Kidney epithelial cell (primary cell): Measurements from ENCODE around the gene SENP8. TPM values are rescaled to one million over a fixed set of nuclear protein-coding genes. Genes with fewer than 3 reads are reported as not detected.
A peak's percentile ranks its signal among the peaks of the same experiment; 100 is the strongest.

ENCODE experiments used
- DNase-seq: peaks from one replicate; pipeline ENCODE4 v3.0.0-alpha.2; 2010; ENCODE audit warnings: low read depth
- H3K27me3 ChIP-seq: 2 replicates; pipeline ENCODE4 v1.6.0; 2011; ENCODE audit warnings: low read length; ENCODE audit not compliant: control insufficient read depth, insufficient read depth
- H3K36me3 ChIP-seq: 2 replicates; pipeline ENCODE4 v1.5.1; 2011; ENCODE audit warnings: low read length; ENCODE audit not compliant: control insufficient read depth, insufficient read depth
- H3K4me3 ChIP-seq: 2 replicates; pipeline ENCODE4 v1.5.1; 2011; ENCODE audit warnings: low read depth, mild to moderate bottlenecking, control low read depth, low read length
- CTCF ChIP-seq: IDR thresholded peaks from 2 replicates; pipeline ENCODE4 v1.5.1; 2011; ENCODE audit warnings: mild to moderate bottlenecking, moderate library complexity, low read length, control low read depth, inconsistent platforms; ENCODE audit not compliant: insufficient read depth, poor library complexity, severe bottlenecking
- total RNA-seq: library from RNA; depleted of rRNA; stranded (reverse); fragments of >200 nt; gene quantifications from 2 replicates; pipeline ENCODE4 v1.2.3, GENCODE V29; 2015

SENP8 gene
- total RNA-seq, 1 donor from 2014 or later, result 3.0 TPM

- no peaks in the 10 kb centered on the region for H3K27me3 ChIP-seq
- no peak for TF ChIP-seq CTCF
- no peak for DNase-seq
- H3K4me3 ChIP-seq, result no peak overlapping the region
- H3K36me3 ChIP-seq, result no peaks in the 10 kb centered on the region
Observed at GRCh38 chr15:72154316-72154715, 36.1 kb downstream of the SENP8 start.

- peak; percentile 71 for DNase-seq
- H3K27me3 ChIP-seq, result no peaks in the 10 kb centered on the region
- peak overlapping the region; percentile 34 for H3K4me3 ChIP-seq
- no peaks in the 10 kb centered on the region for H3K36me3 ChIP-seq
- TF ChIP-seq CTCF, result no peak
Observed at GRCh38 chr15:72155003-72155621, 36.9 kb downstream of the SENP8 start.

- H3K27me3 ChIP-seq, result no peaks in the 10 kb centered on the region
- H3K36me3 ChIP-seq, result no peaks in the 10 kb centered on the region
- peak; percentile 82 for TF ChIP-seq CTCF
- peak overlapping the region; percentile 34 for H3K4me3 ChIP-seq
- peak; percentile 48 for DNase-seq
Observed at GRCh38 chr15:72155635-72156616, 37.7 kb downstream of the SENP8 start.

GRCh38 chr15:72156928-72157327 is 38.7 kb downstream of the SENP8 start:
- TF ChIP-seq CTCF, result no peak
- Histone ChIP-seq H3K4me3 (no peak overlapping the region), H3K27me3 (no peaks in the 10 kb centered on the region), H3K36me3 (no peaks in the 10 kb centered on the region)
- DNase-seq, result no peak

GRCh38 chr15:72160696-72161245 is 42.6 kb downstream of the SENP8 start:
- Histone ChIP-seq H3K27me3 (no peaks in the 10 kb centered on the region), H3K4me3 (no peak overlapping the region), H3K36me3 (no peaks in the 10 kb centered on the region)
- no peak for DNase-seq
- TF ChIP-seq CTCF, result no peak
